HepG2 (cell line): ENCODE data around the gene SMYD1. TPM values are rescaled to one million over a fixed set of nuclear protein-coding genes. Genes with fewer than 3 reads are reported as not detected.

Experiments used
- ATAC-seq: fragments of 200-7000 bp; cut with Tn5 transposase; 3 replicates; pipeline ENCODE4 v1.9.1; 2020; ENCODE audit warnings: mild to moderate bottlenecking, moderate library complexity
- BruUV-seq: library from RNA; stranded (reverse); fragments of 400-500 nt; replicated peaks from 2 replicates; lab custom pipeline; 2021; lab: Mats Ljungman, UMichigan
- CTCF ChIA-PET: fragments of 300-600 bp; formaldehyde crosslinking; extraction: SDS; loops from one replicate; lab custom pipeline; 2021; ENCODE audit warnings: low total read pairs, inconsistent platforms, low intra/inter-chr PET ratio; lab: Yijun Ruan, JAX
- POLR2A ChIA-PET: fragments of 350-600 bp; sonication (Branson Sonifier 250); formaldehyde crosslinking; loops from one replicate; lab custom pipeline; 2020; ENCODE audit warnings: antibody characterized with exemption, inconsistent platforms; lab: Yijun Ruan, JAX
- DNase-seq: peaks from one replicate; pipeline ENCODE4 v3.0.0-alpha.2; 2015; ENCODE audit warnings: low spot score
- FAIRE-seq: peaks from 3 replicates; lab custom pipeline; 2011; peaks lifted over from hg19 to GRCh38; lab: Jason Lieb, UNC
- H2AFZ ChIP-seq: one replicate; pipeline ENCODE4 v1.6.1; 2011; ENCODE audit warnings: low read length, inconsistent platforms
- H3K27ac ChIP-seq: fragments of 300-600 bp; 3 replicates; pipeline ENCODE4 v1.8.0; 2011; ENCODE audit warnings: mixed run types, mild to moderate bottlenecking, mixed read lengths, low read length, inconsistent platforms; ENCODE audit not compliant: insufficient read depth; ENCODE audit errors: extremely low read length
- H3K27me3 ChIP-seq, 2 experiments: fragments of 200-600 bp in 1 of 2; 2 replicates in 1 of 2; 3 replicates in 1 of 2; pipeline versions ENCODE4 v1.6.0 to v1.8.0; 2011; ENCODE audit warnings: low read length in 2 of 2, mild to moderate bottlenecking in 2 of 2, moderate library complexity in 2 of 2, inconsistent platforms in 1 of 2; ENCODE audit not compliant: insufficient read depth in 2 of 2, control insufficient read depth in 1 of 2
- H3K36me3 ChIP-seq, 2 experiments: fragments of 200-600 bp in 1 of 2; replicated peaks in 1 of 2; 2 replicates in 1 of 2; 3 replicates in 1 of 2; pipeline versions ENCODE4 v1.5.1 to v1.8.0; 2011; ENCODE audit warnings: low read length in 2 of 2, inconsistent platforms in 1 of 2; ENCODE audit not compliant: insufficient read depth in 2 of 2, control insufficient read depth in 1 of 2
- H3K4me1 ChIP-seq: 2 replicates; pipeline ENCODE4 v1.5.1; 2012; ENCODE audit warnings: low read length, inconsistent platforms; ENCODE audit not compliant: insufficient read depth
- H3K4me2 ChIP-seq: 2 replicates; pipeline ENCODE4 v1.6.0; 2011; ENCODE audit warnings: low read depth, low read length, inconsistent platforms
- H3K4me3 ChIP-seq, 3 experiments: fragments of 200-600 bp in 1 of 3; sonication (generic), shearing (Covaris generic) in 1 of 3; replicated peaks in 1 of 3; 2 replicates each; pipeline ENCODE4 v1.5.1; 2011 to 2016; ENCODE audit warnings: low read length in 3 of 3, inconsistent platforms in 2 of 3, low read depth in 2 of 3, mild to moderate bottlenecking in 2 of 3, control low read depth in 1 of 3, mixed read lengths in 1 of 3; ENCODE audit not compliant: insufficient read depth in 1 of 3
- H3K79me2 ChIP-seq: one replicate; pipeline ENCODE4 v1.6.1; 2011; ENCODE audit warnings: low read length, inconsistent platforms; ENCODE audit not compliant: insufficient read depth
- H3K9ac ChIP-seq: 2 replicates; pipeline ENCODE4 v1.6.0; 2011; ENCODE audit warnings: mild to moderate bottlenecking, low read depth, low read length, inconsistent platforms; ENCODE audit not compliant: insufficient read depth
- H3K9me3 ChIP-seq: 2 replicates; pipeline ENCODE4 v1.5.1; 2012; ENCODE audit warnings: mild to moderate bottlenecking, low read length
- H4K20me1 ChIP-seq: 2 replicates; pipeline ENCODE4 v1.6.0; 2011; ENCODE audit warnings: inconsistent platforms, mild to moderate bottlenecking, low read length, moderate library complexity; ENCODE audit not compliant: insufficient read depth
- HES4 ChIP-seq: sonication (generic); formaldehyde crosslinking; IDR thresholded peaks from 2 replicates; pipeline ENCODE4 v1.9.0; 2021; ENCODE audit warnings: mild to moderate bottlenecking, missing genetic modification reagents, borderline replicate concordance
- RERE ChIP-seq: IDR thresholded peaks from 2 replicates; pipeline ENCODE4 v1.6.1; 2016; ENCODE audit warnings: low read depth, missing genetic modification reagents, missing compliant biosample characterization
- U2AF2 ChIP-seq: fragments of 200-400 bp; formaldehyde crosslinking; IDR thresholded peaks from 2 replicates; pipeline ENCODE4 v1.6.1; 2017; ENCODE audit warnings: low read depth, mild to moderate bottlenecking, low read length
- ZNF616 ChIP-seq: sonication (generic); formaldehyde crosslinking; IDR thresholded peaks from 2 replicates; pipeline ENCODE4 v1.5.0; 2020; ENCODE audit warnings: low read depth, mild to moderate bottlenecking, missing genetic modification reagents
- in situ Hi-C: cut with HindIII; loops from 2 replicates; pipeline ENCODE4 v1.10.0; 2017; ENCODE audit warnings: low pct_unique_long_range_greater_than_20kb; ENCODE audit not compliant: extremely low pct_ligation_motif_present
- intact Hi-C: fragments of 100-400 bp; cut with micrococcal nuclease; formaldehyde crosslinking; loops from one replicate; pipeline ENCODE4 v1.10.0; 2022; ENCODE audit not compliant: unreplicated experiment
- polyA plus RNA-seq, 8 experiments: library from polyadenylated mRNA; depleted of rRNA in 3 of 8; stranded (reverse) in 7 of 8; unstranded in 1 of 8; fragments of >200 nt; fragmentation: Illumina TruSeq in 4 of 8; extraction: Trizol in 4 of 8; gene quantifications; 2 replicates each; pipeline versions ENCODE4 v1.2.1 to v1.2.3, GENCODE V29; 2011 to 2016; ENCODE audit warnings: low read depth in 4 of 8, missing spikeins in 1 of 8, mixed read lengths in 1 of 8; ENCODE audit not compliant: insufficient read depth in 1 of 8
- total RNA-seq, 5 experiments: library from RNA; depleted of rRNA; stranded (reverse); fragments of >200 nt; fragmentation: Illumina TruSeq; extraction: Trizol; gene quantifications; 2 replicates each; pipeline ENCODE4 v1.2.3, GENCODE V29; 2016; ENCODE audit warnings: low read depth in 1 of 5

Gene SMYD1
- total and polyA plus RNA-seq, 2 of the 13 experiments (the other 11 are each of a cell fraction or from before 2014, with no cell fraction given) = not detected

DNA sequence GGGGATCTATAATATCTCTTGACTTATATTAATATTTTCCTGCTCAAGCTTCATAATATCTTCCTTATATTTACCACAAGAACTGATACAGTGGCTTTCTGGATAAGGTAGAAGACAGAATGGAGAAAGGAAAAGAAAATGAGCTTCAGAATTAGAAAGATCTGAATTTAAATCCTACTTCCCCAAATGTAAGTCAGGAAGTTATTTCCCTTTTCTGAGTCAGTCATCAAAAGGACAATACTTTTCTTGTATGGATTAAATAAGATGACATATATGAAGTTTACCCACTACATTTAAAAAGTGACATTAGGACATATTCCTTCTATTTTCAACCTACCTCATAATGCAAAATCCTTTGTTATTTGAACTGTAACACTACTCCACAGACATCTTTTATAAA, 31.0 kb upstream of the SMYD1 start:
- no peak for ATAC-seq
- CTCF ChIA-PET = no interaction called here
- Histone ChIP-seq H3K27ac (no peak overlapping the region), H3K79me2 (no peaks in the 10 kb centered on the region), H3K9ac (no peak overlapping the region), H2AFZ (no peak overlapping the region), H3K9me3 (no peaks in the 10 kb centered on the region), H3K4me1 (peaks cover 17% of the 10 kb centered on the region), H3K36me3 (no peaks in the 10 kb centered on the region; a peak in 1 of 5 replicates), H3K4me2 (no peak overlapping the region), H3K4me3 (no peak overlapping the region), H4K20me1 (no peaks in the 10 kb centered on the region), H3K27me3 (no peaks in the 10 kb centered on the region)
- in situ Hi-C loops = no loop called here
- BruUV-seq = no TSS peak
- POLR2A ChIA-PET = interaction anchor here (3.0 kb wide), 1 partner anchor 20 kb away, joined by 15 read pairs; the partner anchor contains the start of gene RNU2-63P
- no peak for DNase-seq
- no peak for FAIRE-seq
- TF ChIP-seq RERE (CRISPR knock-in tag) (no peak), HES4 (CRISPR knock-in tag) (no peak), ZNF616 (CRISPR knock-in tag) (no peak), U2AF2 (no peak)
- intact Hi-C loops = no loop called here
